DND-41 (cell line): ENCODE measurements around the gene MAGEC2.

Source experiments
- ATAC-seq: fragments of 200-7000 bp; cut with Tn5 transposase; 3 replicates; pipeline ENCODE4 v1.9.1; 2021; ENCODE audit warnings: low read depth; ENCODE audit not compliant: insufficient read depth
- DNase-seq: peaks from one replicate; pipeline ENCODE4 v3.0.0-alpha.2; 2020
- H2AFZ ChIP-seq: 2 replicates; pipeline ENCODE4 v1.6.0; 2012; ENCODE audit warnings: low read depth, low read length
- H3K27ac ChIP-seq: 2 replicates; pipeline ENCODE4 v1.5.1; 2012; ENCODE audit warnings: low read length, inconsistent platforms
- H3K27me3 ChIP-seq: fragments of 200-600 bp; sonication (generic); 2 replicates; pipeline ENCODE4 v1.6.0; 2012; ENCODE audit warnings: low read length, mild to moderate bottlenecking, inconsistent platforms; ENCODE audit not compliant: insufficient read depth, poor library complexity
- H3K36me3 ChIP-seq: 2 replicates; pipeline ENCODE4 v1.5.1; 2012; ENCODE audit warnings: low read length, inconsistent platforms; ENCODE audit not compliant: insufficient read depth
- H3K4me1 ChIP-seq: 2 replicates; pipeline ENCODE4 v1.5.1; 2012; ENCODE audit warnings: mild to moderate bottlenecking, low read length; ENCODE audit not compliant: insufficient read depth
- H3K4me2 ChIP-seq: 2 replicates; pipeline ENCODE4 v1.6.0; 2012; ENCODE audit warnings: mild to moderate bottlenecking, moderate library complexity, low read length, inconsistent platforms; ENCODE audit not compliant: insufficient read depth
- H3K4me3 ChIP-seq, 2 experiments: fragments of 200-600 bp in 1 of 2; shearing (Covaris generic) in 1 of 2; 2 replicates each; pipeline ENCODE4 v1.5.1; 2012 to 2016; ENCODE audit warnings: inconsistent platforms in 2 of 2, low read length in 2 of 2, mild to moderate bottlenecking in 2 of 2, low read depth in 1 of 2, moderate library complexity in 1 of 2
- H3K79me2 ChIP-seq: 2 replicates; pipeline ENCODE4 v1.6.0; 2012; ENCODE audit warnings: low read length, inconsistent platforms; ENCODE audit not compliant: insufficient read depth
- H3K9ac ChIP-seq: 2 replicates; pipeline ENCODE4 v1.6.0; 2012; ENCODE audit warnings: low read depth, mild to moderate bottlenecking, inconsistent platforms, low read length, moderate library complexity
- H3K9me3 ChIP-seq: 2 replicates; pipeline ENCODE4 v1.5.1; 2012; ENCODE audit warnings: low read length, moderate library complexity, mild to moderate bottlenecking, inconsistent platforms; ENCODE audit not compliant: insufficient read depth, severe bottlenecking
- H4K20me1 ChIP-seq: 2 replicates; pipeline ENCODE4 v1.6.0; 2012; ENCODE audit warnings: low read length; ENCODE audit not compliant: insufficient read depth
- EZH2 ChIP-seq: IDR thresholded peaks from 3 replicates; pipeline ENCODE4 v1.6.1; 2012; ENCODE audit warnings: borderline replicate concordance, low read depth, mild to moderate bottlenecking, moderate library complexity, low read length, inconsistent platforms; ENCODE audit not compliant: severe bottlenecking
- TF ChIP-seq, protein P1 (sequence below): IDR thresholded peaks from 2 replicates; pipeline ENCODE4 v1.5.1; 2012; ENCODE audit warnings: borderline replicate concordance, low read length, moderate library complexity, mild to moderate bottlenecking; ENCODE audit not compliant: poor library complexity, severe bottlenecking; ENCODE audit errors: extremely low read depth

Gene MAGEC2, protein sequence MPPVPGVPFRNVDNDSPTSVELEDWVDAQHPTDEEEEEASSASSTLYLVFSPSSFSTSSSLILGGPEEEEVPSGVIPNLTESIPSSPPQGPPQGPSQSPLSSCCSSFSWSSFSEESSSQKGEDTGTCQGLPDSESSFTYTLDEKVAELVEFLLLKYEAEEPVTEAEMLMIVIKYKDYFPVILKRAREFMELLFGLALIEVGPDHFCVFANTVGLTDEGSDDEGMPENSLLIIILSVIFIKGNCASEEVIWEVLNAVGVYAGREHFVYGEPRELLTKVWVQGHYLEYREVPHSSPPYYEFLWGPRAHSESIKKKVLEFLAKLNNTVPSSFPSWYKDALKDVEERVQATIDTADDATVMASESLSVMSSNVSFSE

DNA sequence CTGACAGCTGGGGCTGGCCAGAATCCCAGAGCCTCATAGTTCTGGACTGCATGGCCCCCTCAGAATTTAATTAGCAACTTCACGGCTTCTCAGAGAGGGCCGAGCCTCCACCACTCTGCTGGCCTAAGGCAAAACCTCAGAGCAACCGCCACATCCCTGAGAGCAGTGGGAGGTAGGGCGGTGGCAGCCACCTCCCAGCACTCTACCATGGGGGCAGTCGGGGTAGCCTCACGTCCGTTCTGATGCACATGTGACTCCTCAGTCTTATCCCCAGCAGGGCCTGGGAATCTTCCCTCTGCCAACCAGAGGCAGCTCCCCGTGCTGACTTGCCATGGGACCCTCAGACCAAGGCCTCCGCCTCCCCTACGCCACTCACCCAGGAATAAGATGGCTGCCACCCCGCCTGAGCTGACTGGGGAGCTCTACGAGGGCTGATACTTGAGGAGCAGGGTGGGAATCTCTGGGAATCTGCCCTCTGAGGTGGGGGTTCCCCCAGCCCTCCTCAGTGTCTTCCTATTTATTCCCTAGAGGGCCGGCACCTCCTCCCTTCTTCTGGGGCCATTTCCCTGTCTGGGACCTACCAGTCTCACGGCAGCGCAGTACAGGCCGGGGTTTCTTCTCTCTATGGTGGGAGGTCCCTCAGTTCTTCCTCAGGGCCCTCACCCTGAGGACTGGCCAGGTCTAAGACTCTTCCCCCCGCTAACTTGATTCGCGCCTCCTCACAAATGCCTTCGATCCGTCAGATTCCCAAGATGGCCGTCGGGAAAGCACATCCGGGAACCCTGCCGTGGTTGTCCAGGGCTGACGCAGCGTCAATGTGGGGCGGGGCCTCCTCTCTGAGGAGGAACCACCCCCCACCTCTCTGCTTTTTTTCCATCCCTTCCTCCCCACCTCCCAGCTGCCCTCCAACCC is at the start of gene MAGEC2:
TSS of gene MAGEC2 (minus strand) at position 769 of the 912 bp plus-strand sequence. CDS start 1,303 bp downstream, outside the sequence.
- TF ChIP-seq, protein P1, sequence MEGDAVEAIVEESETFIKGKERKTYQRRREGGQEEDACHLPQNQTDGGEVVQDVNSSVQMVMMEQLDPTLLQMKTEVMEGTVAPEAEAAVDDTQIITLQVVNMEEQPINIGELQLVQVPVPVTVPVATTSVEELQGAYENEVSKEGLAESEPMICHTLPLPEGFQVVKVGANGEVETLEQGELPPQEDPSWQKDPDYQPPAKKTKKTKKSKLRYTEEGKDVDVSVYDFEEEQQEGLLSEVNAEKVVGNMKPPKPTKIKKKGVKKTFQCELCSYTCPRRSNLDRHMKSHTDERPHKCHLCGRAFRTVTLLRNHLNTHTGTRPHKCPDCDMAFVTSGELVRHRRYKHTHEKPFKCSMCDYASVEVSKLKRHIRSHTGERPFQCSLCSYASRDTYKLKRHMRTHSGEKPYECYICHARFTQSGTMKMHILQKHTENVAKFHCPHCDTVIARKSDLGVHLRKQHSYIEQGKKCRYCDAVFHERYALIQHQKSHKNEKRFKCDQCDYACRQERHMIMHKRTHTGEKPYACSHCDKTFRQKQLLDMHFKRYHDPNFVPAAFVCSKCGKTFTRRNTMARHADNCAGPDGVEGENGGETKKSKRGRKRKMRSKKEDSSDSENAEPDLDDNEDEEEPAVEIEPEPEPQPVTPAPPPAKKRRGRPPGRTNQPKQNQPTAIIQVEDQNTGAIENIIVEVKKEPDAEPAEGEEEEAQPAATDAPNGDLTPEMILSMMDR = no peak
- TF ChIP-seq EZH2 = no peak
- Histone ChIP-seq H3K4me1 (no peaks in the 10 kb centered on the region), H3K27ac (no peak within 1 kb of the TSS), H3K4me3 (no peak within 1 kb of the TSS), H3K27me3 (no peaks in the 10 kb centered on the region), H3K79me2 (no peaks in the 10 kb centered on the region), H3K9ac (no peak within 1 kb of the TSS), H2AFZ (no peak within 1 kb of the TSS), H3K36me3 (no peaks in the 10 kb centered on the region), H3K4me2 (no peak within 1 kb of the TSS), H4K20me1 (no peaks in the 10 kb centered on the region), H3K9me3 (no peaks in the 10 kb centered on the region)
- no peak for ATAC-seq
- no peak for DNase-seq

DNA sequence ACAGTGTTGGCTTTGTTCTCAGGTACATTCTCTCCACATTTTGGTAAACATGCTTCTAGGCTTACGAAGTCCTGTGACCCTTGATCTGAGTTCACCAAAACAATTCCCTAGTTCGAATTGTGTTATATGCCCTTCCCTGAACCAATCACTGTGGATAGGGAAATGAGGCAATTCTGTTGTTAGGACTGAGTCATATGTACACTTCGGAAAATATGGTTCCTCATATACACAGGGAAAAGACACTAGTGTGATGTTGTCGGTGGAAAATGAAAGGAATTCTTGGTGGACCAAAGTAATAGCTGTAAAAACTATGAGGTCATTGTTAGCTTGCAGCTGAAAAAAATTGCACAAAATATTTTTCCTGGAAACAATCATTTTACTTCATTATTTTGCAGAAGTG is 46.6 kb upstream of the MAGEC2 start:
- TF ChIP-seq EZH2 = no peak
- TF ChIP-seq, protein P1 = no peak
- H3K36me3 ChIP-seq = no peaks in the 10 kb centered on the region
- no peak for DNase-seq

DNA sequence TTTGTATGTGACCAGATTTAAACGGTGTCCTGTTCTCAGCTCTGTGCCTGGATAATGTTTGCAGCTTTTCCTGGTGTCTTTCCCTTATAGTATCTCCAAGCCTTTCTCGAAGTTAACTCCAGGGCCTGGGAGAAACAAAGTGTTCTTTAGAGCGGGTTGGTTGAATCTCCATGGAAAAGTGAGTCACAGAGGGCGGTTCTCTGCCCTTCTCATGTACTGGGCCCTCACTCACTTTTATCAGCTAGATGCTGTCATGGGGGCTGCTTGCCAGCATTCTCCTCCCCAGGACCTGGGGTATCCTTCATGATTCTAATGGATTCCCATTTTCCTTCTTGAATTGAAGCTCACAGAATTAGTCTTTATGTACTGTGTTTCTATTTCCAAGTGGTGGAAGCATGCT is 46.1 kb upstream of the MAGEC2 start:
- H4K20me1 ChIP-seq = no peaks in the 10 kb centered on the region
- H3K27me3 ChIP-seq = no peaks in the 10 kb centered on the region
- ATAC-seq (no peak), DNase-seq (no peak)
- H3K36me3 ChIP-seq = no peaks in the 10 kb centered on the region
- no peak overlapping the region for H3K4me2 ChIP-seq
- no peak overlapping the region for H3K9ac ChIP-seq
- H3K27ac ChIP-seq = no peak overlapping the region
- H3K4me3 ChIP-seq = no peak overlapping the region
- no peaks in the 10 kb centered on the region for H3K79me2 ChIP-seq
- H3K9me3 ChIP-seq = no peaks in the 10 kb centered on the region
- H2AFZ ChIP-seq = no peak overlapping the region
- no peaks in the 10 kb centered on the region for H3K4me1 ChIP-seq
- TF ChIP-seq EZH2 = no peak
- TF ChIP-seq, protein P1 = no peak

More for the DNA sequence above, 46.6 kb upstream of the MAGEC2 start:
- Histone ChIP-seq H3K9ac (no peak overlapping the region), H3K79me2 (no peaks in the 10 kb centered on the region), H2AFZ (no peak overlapping the region), H3K27me3 (no peaks in the 10 kb centered on the region), H4K20me1 (no peaks in the 10 kb centered on the region), H3K4me3 (no peak overlapping the region), H3K27ac (no peak overlapping the region), H3K9me3 (no peaks in the 10 kb centered on the region), H3K4me1 (no peaks in the 10 kb centered on the region), H3K4me2 (no peak overlapping the region)
- ATAC-seq = no peak
